Common myeloid progenitor, CD34-positive (primary cell): ENCODE data around the gene ABHD17C.

Experiments
- CTCF ChIA-PET: fragments of 350-600 bp; sonication (Branson Sonifier 250); formaldehyde crosslinking; loops from one replicate; lab custom pipeline; 2021; ENCODE audit warnings: antibody characterized with exemption; lab: Charles Lee
- POLR2A ChIA-PET: fragments of 350-600 bp; sonication (Branson Sonifier 250); formaldehyde crosslinking; loops from one replicate; lab custom pipeline; 2021; ENCODE audit warnings: antibody characterized with exemption; lab: Charles Lee
- DNase-seq, 3 donors: peaks; one replicate each; pipeline versions ENCODE4 v3.0.0 to v3.0.0-alpha.2; 2013
- H3K27ac ChIP-seq, 2 experiments: 1 replicate in 1 of 2; 2 replicates in 1 of 2; pipeline ENCODE4 v1.7.0; 2013; ENCODE audit warnings: inconsistent platforms in 2 of 2, low read length in 2 of 2, mild to moderate bottlenecking in 2 of 2, low read depth in 1 of 2, moderate library complexity in 1 of 2; ENCODE audit not compliant: severe bottlenecking in 2 of 2, insufficient read depth in 1 of 2, poor library complexity in 1 of 2
- H3K27me3 ChIP-seq, 5 experiments: replicated peaks in 2 of 5; 1 replicate in 3 of 5; 2 replicates in 2 of 5; pipeline versions ENCODE4 v1.6.1 to v1.7.0; 2013; ENCODE audit warnings: low read length in 4 of 5, mild to moderate bottlenecking in 2 of 5, moderate library complexity in 2 of 5, inconsistent platforms in 1 of 5; ENCODE audit not compliant: insufficient read depth in 5 of 5, control insufficient read depth in 4 of 5
- H3K36me3 ChIP-seq, 4 experiments: 1 replicate in 2 of 4; 2 replicates in 2 of 4; pipeline versions ENCODE4 v1.6.1 to v1.7.0; 2013; ENCODE audit warnings: low read length in 3 of 4, control low read depth in 1 of 4, mild to moderate bottlenecking in 1 of 4; ENCODE audit not compliant: control insufficient read depth in 4 of 4, insufficient read depth in 4 of 4
- H3K4me1 ChIP-seq, 4 experiments: 1 replicate in 3 of 4; 2 replicates in 1 of 4; pipeline versions ENCODE4 v1.6.1 to v1.7.1; 2013; ENCODE audit warnings: low read length in 3 of 4, mild to moderate bottlenecking in 3 of 4, control low read depth in 1 of 4, inconsistent platforms in 1 of 4, moderate library complexity in 1 of 4; ENCODE audit not compliant: control insufficient read depth in 4 of 4, insufficient read depth in 4 of 4; ENCODE audit errors: control extremely low read depth in 1 of 4
- H3K4me3 ChIP-seq, 7 experiments: 1 replicate in 4 of 7; 2 replicates in 3 of 7; pipeline versions ENCODE4 v1.5.1 to v1.7.0; 2013; ENCODE audit warnings: mild to moderate bottlenecking in 7 of 7, low read length in 6 of 7, moderate library complexity in 6 of 7, inconsistent platforms in 2 of 7, low read depth in 2 of 7, control low read depth in 1 of 7; ENCODE audit not compliant: insufficient read depth in 4 of 7, control insufficient read depth in 1 of 7; ENCODE audit errors: extremely low read depth in 1 of 7
- H3K9me3 ChIP-seq, 5 experiments: 1 replicate in 4 of 5; 2 replicates in 1 of 5; pipeline versions ENCODE4 v1.6.1 to v1.7.1; 2013; ENCODE audit warnings: low read length in 4 of 5, mild to moderate bottlenecking in 2 of 5, inconsistent platforms in 1 of 5, low read depth in 1 of 5, moderate library complexity in 1 of 5; ENCODE audit not compliant: control insufficient read depth in 4 of 5, insufficient read depth in 2 of 5; ENCODE audit errors: control extremely low read depth in 1 of 5
- WGBS: methylation state at CpG from one replicate; pipeline ENCODE4 v1.1.5; 2013; ENCODE audit not compliant: insufficient coverage; 5-methylcytosine and 5-hydroxymethylcytosine counted together

ABHD17C gene

DNA sequence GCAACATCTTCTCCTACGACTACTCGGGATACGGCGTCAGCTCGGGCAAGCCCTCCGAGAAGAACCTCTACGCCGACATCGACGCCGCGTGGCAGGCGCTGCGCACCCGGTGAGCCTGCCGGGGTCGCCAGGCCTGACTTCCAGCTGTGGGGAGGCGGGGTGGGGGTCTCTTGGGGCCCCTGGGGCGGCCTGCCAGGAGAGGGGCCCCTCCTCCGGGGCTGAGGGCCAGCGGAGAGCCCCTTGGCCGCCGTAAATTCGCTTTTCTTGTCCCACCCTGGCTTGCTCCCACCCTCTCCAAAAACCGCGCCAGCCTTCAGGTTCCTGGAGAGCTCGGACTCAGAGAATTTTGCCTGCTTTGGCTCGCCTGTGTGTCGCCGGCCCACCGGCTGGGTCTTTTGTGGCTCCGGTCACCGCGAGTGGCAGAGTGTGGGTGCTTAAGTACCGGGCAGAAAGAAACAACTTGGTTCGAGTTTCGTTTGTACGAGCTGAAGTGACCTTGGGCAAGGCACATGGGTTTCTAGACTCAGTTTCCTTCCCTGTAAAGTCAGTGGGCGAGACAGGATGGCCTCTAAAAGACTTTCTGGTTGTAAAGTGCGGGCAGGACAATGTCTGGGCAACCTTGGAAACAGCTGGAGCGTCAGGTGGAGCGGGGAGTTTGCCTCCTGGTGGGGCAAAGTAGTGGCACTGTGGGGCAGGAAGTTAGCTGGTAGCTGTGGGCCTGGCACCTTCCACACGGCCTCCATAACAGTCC is 976 bp downstream of the ABHD17C start:
- peaks cover 0 to 3% (median 0%) of the 10 kb centered on the region in 4 experiments for H3K36me3 ChIP-seq
- H3K27ac ChIP-seq: no peak overlapping the region
- DNase-seq: peak; percentile 47 to 71 (median 64)
- peaks cover 0 to 26% (median 17%) of the 10 kb centered on the region in 4 experiments for H3K4me1 ChIP-seq
- peaks cover 0 to 5% (median 2%) of the 10 kb centered on the region in 5 experiments for H3K27me3 ChIP-seq
- 2% methylated on average over 28 of the region's 43 CpGs for WGBS
- POLR2A ChIA-PET: interaction anchor here (0.7 to 1.2 kb wide), 2 partner anchors 22 to 74 kb away, joined by 3 to 4 read pairs; no protein-coding TSS in a partner anchor
- H3K4me3 ChIP-seq: peak overlapping the region; percentile 42 to 82 (median 69)
- CTCF ChIA-PET: interaction anchor here (0.9 to 3.5 kb wide), 10 partner anchors 11 to 222 kb away, joined by 3 to 12 read pairs (median 4); no protein-coding TSS in a partner anchor
- H3K9me3 ChIP-seq: no peaks in the 10 kb centered on the region

DNA sequence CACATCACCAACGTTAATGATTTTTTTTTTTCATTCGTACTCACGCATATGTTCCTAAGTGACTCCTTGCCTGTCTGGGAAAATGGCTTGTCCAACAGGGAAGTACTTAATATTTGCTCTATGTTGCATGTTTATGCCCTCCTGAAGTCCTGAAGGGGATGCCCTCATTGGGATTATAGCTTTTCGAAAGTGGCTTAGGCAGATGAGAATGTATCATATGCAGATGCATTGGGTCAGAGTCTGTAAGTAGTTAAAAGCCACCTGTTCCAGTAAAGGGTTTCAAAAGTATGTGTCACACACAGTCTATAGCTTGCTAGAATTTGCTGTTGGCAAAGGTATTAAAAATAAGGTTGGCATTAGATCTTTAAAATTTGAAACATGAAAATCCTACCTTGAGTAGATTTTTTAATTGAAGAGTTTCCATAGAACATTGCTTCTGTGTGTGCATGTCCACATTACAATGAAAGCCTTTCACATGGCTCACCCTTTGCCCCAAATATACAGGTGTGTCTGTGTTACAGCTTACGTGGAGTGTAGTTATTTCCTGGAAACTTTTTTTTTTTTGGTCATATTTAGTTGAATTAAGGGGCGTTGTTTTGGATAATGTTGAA is 2.1 kb downstream of the ABHD17C start:
- Histone ChIP-seq H3K4me3 (peak overlapping the region in 1 of 7 experiments; percentile 82), H3K4me1 (peaks cover 0 to 26% (median 17%) of the 10 kb centered on the region in 4 experiments), H3K27me3 (peaks cover 0 to 5% (median 0%) of the 10 kb centered on the region in 5 experiments), H3K36me3 (peaks cover 0 to 3% (median 0%) of the 10 kb centered on the region in 4 experiments), H3K9me3 (no peaks in the 10 kb centered on the region), H3K27ac (no peak overlapping the region)
- ChIA-PET CTCF (interaction anchor here (1.0 to 3.5 kb wide), 4 partner anchors 15 to 130 kb away, joined by 3 to 12 read pairs (median 4); no protein-coding TSS in a partner anchor), POLR2A (no interaction called here)
- no peak for DNase-seq
- WGBS: 100% methylated on average over 3 of the region's 6 CpGs

DNA sequence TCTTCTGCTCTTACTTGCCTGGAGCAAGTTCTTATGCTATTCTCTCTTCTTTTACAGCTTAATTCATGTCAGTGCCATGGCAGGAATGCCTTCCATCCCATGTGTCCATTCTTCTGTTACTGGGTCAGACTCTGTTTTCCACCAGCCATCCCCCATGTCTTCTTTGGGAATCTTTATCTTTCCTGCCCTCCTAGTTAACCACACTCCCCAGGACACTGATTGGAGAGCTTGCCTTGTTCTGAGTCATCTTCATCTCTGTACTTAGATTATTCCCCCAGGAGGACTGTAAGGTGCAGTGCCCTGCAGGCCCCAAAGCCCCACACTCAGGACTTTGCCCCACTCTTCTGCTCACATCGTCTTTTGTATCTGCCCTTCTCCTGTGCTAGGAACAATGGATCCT is 3.6 kb downstream of the ABHD17C start:
- peaks cover 0 to 5% (median 0%) of the 10 kb centered on the region in 5 experiments for H3K27me3 ChIP-seq
- no peak overlapping the region for H3K27ac ChIP-seq
- no peaks in the 10 kb centered on the region for H3K9me3 ChIP-seq
- ChIA-PET CTCF (no interaction called here), POLR2A (no interaction called here)
- peaks cover 0 to 3% (median 0%) of the 10 kb centered on the region in 4 experiments for H3K36me3 ChIP-seq
- peaks cover 0 to 26% (median 17%) of the 10 kb centered on the region in 4 experiments for H3K4me1 ChIP-seq
- no peak for DNase-seq
- WGBS: 100% methylated on average over 1 of the region's 1 CpG
- H3K4me3 ChIP-seq: no peak overlapping the region

DNA sequence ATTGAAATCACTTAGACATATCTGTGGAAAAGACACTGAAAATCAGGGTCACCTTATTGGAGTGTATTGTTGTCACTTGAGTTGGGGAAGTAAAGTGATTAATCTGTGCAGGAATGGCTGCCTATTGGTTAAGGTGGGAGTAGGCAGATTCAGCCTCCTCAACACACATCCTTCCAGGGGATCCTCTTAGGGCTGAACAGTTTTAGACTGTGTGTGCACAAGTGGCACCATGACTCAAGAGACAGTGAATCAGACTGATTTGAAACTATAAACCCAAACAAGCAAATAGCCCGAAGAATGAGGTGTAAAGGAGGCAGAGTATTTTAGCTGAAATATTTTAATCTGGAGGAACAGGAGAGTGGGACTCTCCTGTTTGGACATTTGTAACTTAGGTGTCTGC is 4.9 kb downstream of the ABHD17C start:
- Histone ChIP-seq H3K4me1 (peaks cover 0 to 23% (median 14%) of the 10 kb centered on the region in 4 experiments), H3K9me3 (peaks cover 0 to 3% (median 0%) of the 10 kb centered on the region in 5 experiments), H3K27ac (no peak overlapping the region), H3K4me3 (no peak overlapping the region), H3K36me3 (peaks cover 0 to 5% (median 1%) of the 10 kb centered on the region in 4 experiments), H3K27me3 (peaks cover 0 to 5% (median 0%) of the 10 kb centered on the region in 5 experiments)
- ChIA-PET CTCF (no interaction called here), POLR2A (no interaction called here)
- DNase-seq: no peak
- WGBS: 100% methylated on average over 1 of the region's 1 CpG

DNA sequence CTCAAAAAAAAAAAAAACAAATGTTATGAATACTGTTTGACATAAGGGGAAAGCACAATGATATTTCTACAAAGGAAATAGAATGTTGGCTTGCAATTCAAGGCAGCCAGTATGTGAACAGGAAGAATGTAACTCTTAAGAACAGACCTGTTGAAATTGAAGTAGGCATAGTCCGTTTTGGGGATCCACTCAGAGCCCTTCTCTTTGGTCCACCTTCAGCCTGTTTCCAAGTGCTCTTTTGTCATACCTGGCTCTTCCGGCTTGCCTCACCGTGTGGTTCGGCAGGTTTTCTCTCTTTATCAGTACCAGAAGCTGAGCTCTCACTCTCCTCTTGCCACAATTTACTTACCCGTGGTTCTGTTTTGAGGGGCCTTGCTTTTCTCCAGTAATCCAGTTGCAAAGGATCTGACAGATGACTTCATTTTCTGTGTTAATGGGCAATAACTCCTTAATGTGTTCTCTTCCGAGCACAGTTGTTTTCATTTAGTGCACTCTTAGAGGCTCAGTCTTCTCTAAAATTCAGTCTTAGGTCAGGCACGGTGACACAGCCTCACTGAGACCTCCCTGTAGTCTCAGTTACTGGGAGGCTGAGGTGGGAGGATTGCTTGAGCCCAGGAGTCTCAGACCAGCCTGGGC is 6.7 kb downstream of the ABHD17C start:
- H3K27ac ChIP-seq: no peak overlapping the region
- peaks cover 0 to 9% (median 2%) of the 10 kb centered on the region in 4 experiments for H3K4me1 ChIP-seq
- no peak overlapping the region for H3K4me3 ChIP-seq
- peaks cover 0 to 5% (median 0%) of the 10 kb centered on the region in 5 experiments for H3K27me3 ChIP-seq
- POLR2A ChIA-PET: no interaction called here
- CTCF ChIA-PET: interaction anchor here (1.2 kb wide), 1 partner anchor 59 kb away, joined by 3 read pairs; no protein-coding TSS in a partner anchor
- 78% methylated on average over 5 of the region's 7 CpGs for whole genome bisulfite sequencing
- peaks cover 0 to 3% (median 0%) of the 10 kb centered on the region in 5 experiments for H3K9me3 ChIP-seq
- peaks cover 0 to 6% (median 1%) of the 10 kb centered on the region in 4 experiments for H3K36me3 ChIP-seq
- DNase-seq: no peak

DNA sequence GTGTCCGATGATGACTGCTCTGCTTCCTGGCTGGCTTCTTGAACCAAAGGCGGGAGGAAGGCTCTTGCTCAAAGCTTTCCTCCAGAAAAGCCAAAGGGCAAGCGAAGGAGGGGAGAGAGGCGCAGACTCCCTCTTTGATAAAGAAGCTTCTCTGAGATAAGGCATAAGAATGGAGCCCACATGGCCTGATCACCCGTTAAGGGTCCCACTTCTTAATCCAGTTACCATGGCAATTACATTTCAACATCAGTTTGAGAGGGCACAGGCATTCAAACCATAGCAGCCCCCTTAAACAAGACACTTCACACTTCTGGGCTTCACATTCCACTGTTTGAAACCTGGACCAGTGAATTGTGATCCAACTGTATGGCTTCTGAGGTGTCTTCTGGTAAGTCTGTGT is 8.0 kb downstream of the ABHD17C start:
- Histone ChIP-seq H3K9me3 (peaks cover 0 to 3% (median 0%) of the 10 kb centered on the region in 5 experiments), H3K4me3 (no peak overlapping the region), H3K27ac (no peak overlapping the region), H3K4me1 (peaks cover 0 to 6% (median 0%) of the 10 kb centered on the region in 4 experiments), H3K27me3 (peaks cover 0 to 2% (median 0%) of the 10 kb centered on the region in 5 experiments), H3K36me3 (peaks cover 0 to 6% (median 1%) of the 10 kb centered on the region in 4 experiments)
- WGBS: 100% methylated on average over 3 of the region's 5 CpGs
- DNase-seq: no peak
- ChIA-PET CTCF (no interaction called here), POLR2A (no interaction called here)
